ENCODE measurements around the gene RNU1-4. TPM values are rescaled to one million over a fixed set of nuclear protein-coding genes. Genes with fewer than 3 reads are reported as not detected.
"Not testable (repeated sequence)": the region's sequence is repeated elsewhere in the genome, so short reads cannot be mapped to it uniquely, and the experiment has no call there.

Gene RNU1-4
- total RNA-seq, 4 donors from 2014 or later = under 0.01 TPM

GRCh38 chr1:16709659-16710087 is 30.6 kb upstream of the RNU1-4 start:
- WGBS, 2 donors = 31 to 38% methylated on average over 2 to 3 of the region's 3 CpGs
- H3K27ac ChIP-seq; DNase-seq (ENCODE audit: low spot score in 2 of 2); H3K9me3 ChIP-seq; H3K4me3 ChIP-seq; H3K4me1 ChIP-seq; H3K36me3 ChIP-seq: not testable (repeated sequence)
- TF ChIP-seq, protein P1, sequence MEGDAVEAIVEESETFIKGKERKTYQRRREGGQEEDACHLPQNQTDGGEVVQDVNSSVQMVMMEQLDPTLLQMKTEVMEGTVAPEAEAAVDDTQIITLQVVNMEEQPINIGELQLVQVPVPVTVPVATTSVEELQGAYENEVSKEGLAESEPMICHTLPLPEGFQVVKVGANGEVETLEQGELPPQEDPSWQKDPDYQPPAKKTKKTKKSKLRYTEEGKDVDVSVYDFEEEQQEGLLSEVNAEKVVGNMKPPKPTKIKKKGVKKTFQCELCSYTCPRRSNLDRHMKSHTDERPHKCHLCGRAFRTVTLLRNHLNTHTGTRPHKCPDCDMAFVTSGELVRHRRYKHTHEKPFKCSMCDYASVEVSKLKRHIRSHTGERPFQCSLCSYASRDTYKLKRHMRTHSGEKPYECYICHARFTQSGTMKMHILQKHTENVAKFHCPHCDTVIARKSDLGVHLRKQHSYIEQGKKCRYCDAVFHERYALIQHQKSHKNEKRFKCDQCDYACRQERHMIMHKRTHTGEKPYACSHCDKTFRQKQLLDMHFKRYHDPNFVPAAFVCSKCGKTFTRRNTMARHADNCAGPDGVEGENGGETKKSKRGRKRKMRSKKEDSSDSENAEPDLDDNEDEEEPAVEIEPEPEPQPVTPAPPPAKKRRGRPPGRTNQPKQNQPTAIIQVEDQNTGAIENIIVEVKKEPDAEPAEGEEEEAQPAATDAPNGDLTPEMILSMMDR (IDR thresholded peaks at IDR 0.05) = peak in 3 of 5 experiments; percentile 16 to 81 (median 17)
- H3K27me3 ChIP-seq = peaks cover 0 to 15% of the 10 kb centered on the region in 2 donors

DNA sequence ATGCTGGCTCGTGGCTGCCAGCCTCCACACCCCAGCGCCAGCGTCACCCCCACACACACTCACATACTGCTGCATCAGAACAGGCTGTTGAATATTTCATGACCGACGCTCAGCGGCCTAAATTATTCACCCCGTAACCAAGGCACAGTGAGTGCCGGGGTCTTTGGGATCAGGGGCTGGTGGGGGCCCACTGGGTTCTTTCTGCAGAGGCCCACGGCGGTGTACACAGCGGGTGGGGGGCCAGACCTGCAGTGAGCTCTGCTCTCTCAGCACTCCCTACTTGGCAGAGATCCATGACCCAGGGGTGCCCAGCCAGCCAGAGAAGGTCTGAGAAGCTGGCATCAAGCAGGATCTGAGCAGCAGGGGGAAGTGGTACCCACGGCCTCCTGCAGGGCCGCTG is 29.7 kb upstream of the RNU1-4 start:
- H3K27ac ChIP-seq; H3K4me3 ChIP-seq; H3K9me3 ChIP-seq; DNase-seq (ENCODE audit: low spot score in 2 of 2); H3K36me3 ChIP-seq; H3K4me1 ChIP-seq: not testable (repeated sequence)
- WGBS, 2 donors = 61 to 63% methylated on average over 10 to 11 of the region's 13 CpGs
- H3K27me3 ChIP-seq = peaks cover 0 to 15% of the 10 kb centered on the region in 2 donors

DNA sequence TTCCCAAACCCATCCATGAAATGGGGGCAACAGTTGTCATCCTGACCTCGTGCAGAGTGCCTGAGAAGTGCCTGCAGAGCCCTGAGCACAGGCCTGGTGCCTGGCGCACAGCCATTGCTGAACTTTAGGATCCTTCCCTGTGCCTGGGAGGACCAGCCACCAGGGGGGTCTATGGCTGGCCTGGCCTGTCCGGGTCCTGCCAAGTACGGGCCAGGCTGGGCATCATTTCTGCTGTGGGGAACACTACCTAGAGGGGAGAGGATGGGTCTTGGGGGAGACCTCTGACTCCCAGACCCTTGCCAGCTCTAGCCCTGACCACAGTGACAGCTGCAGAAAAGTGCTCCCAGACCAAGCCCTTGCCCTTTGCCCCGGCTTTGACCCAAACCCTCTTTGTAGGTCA is 28.2 kb upstream of the RNU1-4 start:
- H3K27me3 ChIP-seq = peaks cover 0 to 22% of the 10 kb centered on the region in 2 donors
- not testable (repeated sequence) for H3K27ac ChIP-seq; H3K4me3 ChIP-seq; H3K4me1 ChIP-seq; H3K9me3 ChIP-seq; DNase-seq (ENCODE audit: low spot score in 2 of 2); H3K36me3 ChIP-seq
- 50 to 63% methylated on average over 3 of the region's 5 CpGs for WGBS, 2 donors

GRCh38 chr1:16712582-16712981 is 27.7 kb upstream of the RNU1-4 start:
- WGBS, 2 donors = 22 to 44% methylated on average over 10 to 14 of the region's 14 CpGs
- not testable (repeated sequence) for H3K4me1 ChIP-seq; H3K36me3 ChIP-seq; H3K27ac ChIP-seq; DNase-seq (ENCODE audit: low spot score in 2 of 2); H3K4me3 ChIP-seq; H3K9me3 ChIP-seq
- peaks cover 0 to 22% of the 10 kb centered on the region in 2 donors for H3K27me3 ChIP-seq

GRCh38 chr1:16712984-16713383 is 27.3 kb upstream of the RNU1-4 start:
- H3K4me3 ChIP-seq; H3K9me3 ChIP-seq; H3K36me3 ChIP-seq; DNase-seq (ENCODE audit: low spot score in 2 of 2); H3K4me1 ChIP-seq; H3K27ac ChIP-seq: not testable (repeated sequence)
- 79 to 91% methylated on average over 4 to 6 of the region's 6 CpGs for WGBS, 2 donors
- H3K27me3 ChIP-seq = peaks cover 0 to 22% of the 10 kb centered on the region in 2 donors

- H3K4me3 ChIP-seq; DNase-seq (ENCODE audit: low spot score in 2 of 2); H3K27ac ChIP-seq; H3K36me3 ChIP-seq; H3K4me1 ChIP-seq; H3K9me3 ChIP-seq: not testable (repeated sequence)
- 69 to 81% methylated on average over 4 of the region's 10 CpGs for WGBS, 2 donors
- H3K27me3 ChIP-seq = peaks cover 0 to 25% of the 10 kb centered on the region in 2 donors
Measured at GRCh38 chr1:16713480-16713879, 26.8 kb upstream of the RNU1-4 start.

DNA sequence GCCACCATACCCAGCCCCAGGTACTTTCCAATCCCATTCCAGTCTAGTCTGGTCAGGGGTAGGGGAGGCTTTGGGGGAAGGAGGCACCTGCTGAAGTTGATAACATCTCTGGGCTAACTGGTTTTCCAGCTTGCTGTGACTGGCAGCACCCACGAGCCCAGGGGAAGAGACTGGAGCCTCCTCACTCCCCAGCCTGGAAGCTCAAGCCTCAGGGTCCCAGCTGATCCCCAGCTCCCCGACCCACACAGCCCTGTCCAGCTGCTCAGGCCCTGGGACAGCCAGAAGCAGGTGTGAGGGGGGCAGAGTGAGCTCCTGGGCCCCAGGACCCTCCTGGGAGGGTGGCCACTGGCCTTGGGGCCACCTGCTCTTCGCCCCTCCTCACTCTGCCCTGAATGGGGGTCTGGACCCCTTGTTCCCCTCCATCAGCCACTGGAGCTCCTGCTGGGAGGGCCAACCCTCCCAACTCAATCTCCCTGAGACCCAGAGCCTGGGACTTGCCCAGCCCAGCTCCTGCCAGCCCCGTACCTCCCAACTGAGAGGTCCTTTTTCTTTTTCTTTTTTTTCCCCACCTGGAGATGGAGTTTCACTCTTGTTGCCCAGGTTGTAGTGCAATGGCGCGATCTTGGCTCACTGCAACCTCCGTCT is 23.5 kb upstream of the RNU1-4 start:
- no peak overlapping the region for H3K4me3 ChIP-seq
- H3K4me1 ChIP-seq = no peaks in the 10 kb centered on the region
- H3K27ac ChIP-seq = no peak overlapping the region
- 80 to 84% methylated on average over 7 of the region's 7 CpGs for WGBS, 2 donors
- DNase-seq (ENCODE audit: low spot score in 2 of 2) = no peak
- H3K36me3 ChIP-seq = no peaks in the 10 kb centered on the region
- TF ChIP-seq, protein P1 (IDR thresholded peaks at IDR 0.05) = no peak
- TF ChIP-seq EP300 (IDR thresholded peaks at IDR 0.05) (no peak), POLR2A (IDR thresholded peaks at IDR 0.05) (no peak)
- H3K27me3 ChIP-seq = peaks cover 0 to 41% of the 10 kb centered on the region in 2 donors
- no peaks in the 10 kb centered on the region for H3K9me3 ChIP-seq
